Loucy (cell line): ENCODE data around the gene IGF2.

ENCODE experiments used
- H2AFZ ChIP-seq: fragments of 200-600 bp; sonication (generic); 2 replicates; pipeline ENCODE4 v1.6.0; 2016; ENCODE audit warnings: antibody characterized with exemption, mild to moderate bottlenecking, low read length, moderate library complexity
- H3F3A ChIP-seq: fragments of 200-600 bp; 2 replicates; pipeline ENCODE4 v1.6.0; 2016; ENCODE audit warnings: antibody characterized with exemption, low read depth, mild to moderate bottlenecking
- H3K27me3 ChIP-seq: fragments of 200-600 bp; sonication (generic); 2 replicates; pipeline ENCODE4 v1.6.1; 2014; ENCODE audit warnings: low read length, mild to moderate bottlenecking; ENCODE audit not compliant: insufficient read depth, poor library complexity, severe bottlenecking
- H3K36me3 ChIP-seq: fragments of 200-600 bp; sonication (generic); 2 replicates; pipeline ENCODE4 v1.6.1; 2016; ENCODE audit warnings: low read length; ENCODE audit not compliant: insufficient read depth
- H3K4me1 ChIP-seq: fragments of 200-600 bp; sonication (generic); 2 replicates; pipeline ENCODE4 v1.5.1; 2014; ENCODE audit warnings: low read length, mild to moderate bottlenecking; ENCODE audit not compliant: insufficient read depth, poor library complexity, severe bottlenecking
- H3K4me2 ChIP-seq: fragments of 200-600 bp; sonication (generic); 2 replicates; pipeline ENCODE4 v1.6.0; 2014; ENCODE audit warnings: antibody characterized with exemption, low read length, low read depth, mild to moderate bottlenecking; ENCODE audit not compliant: poor library complexity, severe bottlenecking
- H3K4me3 ChIP-seq: fragments of 200-600 bp; sonication (generic); 2 replicates; pipeline ENCODE4 v1.5.1; 2014; ENCODE audit warnings: low read length, mild to moderate bottlenecking, mixed read lengths; ENCODE audit not compliant: poor library complexity, severe bottlenecking
- H3K79me2 ChIP-seq: fragments of 200-600 bp; sonication (generic); 2 replicates; pipeline ENCODE4 v1.6.1; 2014; ENCODE audit warnings: low read length; ENCODE audit not compliant: insufficient read depth
- H3K9ac ChIP-seq: fragments of 200-600 bp; sonication (generic); 2 replicates; pipeline ENCODE4 v1.6.0; 2014; ENCODE audit warnings: mild to moderate bottlenecking, low read depth, low read length, moderate library complexity; ENCODE audit not compliant: poor library complexity, severe bottlenecking
- H3K9me2 ChIP-seq: fragments of 200-600 bp; sonication (generic); replicated peaks from 2 replicates; pipeline ENCODE4 v1.6.1; 2016; ENCODE audit warnings: low read depth, low read length, mixed read lengths
- H3K9me3 ChIP-seq: fragments of 200-600 bp; sonication (generic); 2 replicates; pipeline ENCODE4 v1.6.1; 2014; ENCODE audit warnings: mild to moderate bottlenecking, antibody characterized with exemption, low read length, low read depth; ENCODE audit not compliant: insufficient read depth
- H4K20me1 ChIP-seq: fragments of 200-600 bp; sonication (generic); 2 replicates; pipeline ENCODE4 v1.6.0; 2014; ENCODE audit warnings: antibody characterized with exemption, low read length, mild to moderate bottlenecking; ENCODE audit not compliant: insufficient read depth, poor library complexity, severe bottlenecking
- EZH2phosphoT487 ChIP-seq: fragments of 200-600 bp; IDR thresholded peaks from 2 replicates; pipeline ENCODE4 v1.6.1; 2018; ENCODE audit warnings: antibody characterized with exemption, mild to moderate bottlenecking, moderate library complexity, borderline replicate concordance
- TF ChIP-seq, protein P1 (sequence below): fragments of 200-600 bp; sonication (generic); conservative IDR thresholded peaks from 2 replicates; pipeline ENCODE4 v1.5.1; 2014; ENCODE audit warnings: mild to moderate bottlenecking, antibody characterized with exemption, low read length

Gene IGF2

DNA sequence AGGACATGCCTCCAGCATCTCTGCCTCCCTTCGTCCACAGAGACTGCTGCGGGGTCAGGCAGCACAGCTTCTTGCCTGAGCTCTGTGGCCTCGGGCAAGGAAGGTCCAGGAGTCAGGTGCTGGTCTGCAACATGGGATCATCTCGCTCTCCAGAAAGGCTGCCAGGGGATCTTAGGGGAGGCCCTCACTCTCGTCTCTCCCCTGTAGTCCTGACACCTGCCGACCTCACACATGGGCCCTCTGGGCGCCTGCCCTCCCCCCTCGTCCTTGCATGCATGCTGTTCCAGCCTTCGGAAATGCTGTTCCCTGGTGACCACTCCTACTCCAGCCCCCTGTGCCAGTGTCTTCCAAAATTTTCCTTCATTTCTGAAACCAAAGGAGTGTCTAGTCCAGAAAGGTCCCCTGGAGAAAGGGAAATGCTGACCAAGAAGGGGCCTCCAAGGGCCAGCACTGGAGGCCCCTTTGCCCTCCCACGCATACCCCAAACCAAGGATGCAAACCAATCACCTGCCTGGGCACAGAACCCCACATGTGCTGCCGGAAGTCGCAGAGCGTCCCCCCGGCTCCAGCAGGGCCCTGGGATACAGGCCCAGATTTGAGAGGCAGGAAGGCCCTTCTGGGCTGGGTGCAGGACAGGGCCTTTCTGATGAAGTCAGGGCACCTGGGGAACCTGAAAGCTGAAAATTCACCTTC, 41.0 kb downstream of the IGF2 start:
- H3K36me3 ChIP-seq, result no peaks in the 10 kb centered on the region
- TF ChIP-seq EZH2phosphoT487, result no peak
- TF ChIP-seq, protein P1, sequence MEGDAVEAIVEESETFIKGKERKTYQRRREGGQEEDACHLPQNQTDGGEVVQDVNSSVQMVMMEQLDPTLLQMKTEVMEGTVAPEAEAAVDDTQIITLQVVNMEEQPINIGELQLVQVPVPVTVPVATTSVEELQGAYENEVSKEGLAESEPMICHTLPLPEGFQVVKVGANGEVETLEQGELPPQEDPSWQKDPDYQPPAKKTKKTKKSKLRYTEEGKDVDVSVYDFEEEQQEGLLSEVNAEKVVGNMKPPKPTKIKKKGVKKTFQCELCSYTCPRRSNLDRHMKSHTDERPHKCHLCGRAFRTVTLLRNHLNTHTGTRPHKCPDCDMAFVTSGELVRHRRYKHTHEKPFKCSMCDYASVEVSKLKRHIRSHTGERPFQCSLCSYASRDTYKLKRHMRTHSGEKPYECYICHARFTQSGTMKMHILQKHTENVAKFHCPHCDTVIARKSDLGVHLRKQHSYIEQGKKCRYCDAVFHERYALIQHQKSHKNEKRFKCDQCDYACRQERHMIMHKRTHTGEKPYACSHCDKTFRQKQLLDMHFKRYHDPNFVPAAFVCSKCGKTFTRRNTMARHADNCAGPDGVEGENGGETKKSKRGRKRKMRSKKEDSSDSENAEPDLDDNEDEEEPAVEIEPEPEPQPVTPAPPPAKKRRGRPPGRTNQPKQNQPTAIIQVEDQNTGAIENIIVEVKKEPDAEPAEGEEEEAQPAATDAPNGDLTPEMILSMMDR, result no peak
- no peaks in the 10 kb centered on the region for H3F3A ChIP-seq
- H3K9ac ChIP-seq, result no peak overlapping the region
- H3K27me3 ChIP-seq, result no peaks in the 10 kb centered on the region
- no peaks in the 10 kb centered on the region for H3K9me2 ChIP-seq
- H3K4me3 ChIP-seq, result no peak overlapping the region
- no peak overlapping the region for H2AFZ ChIP-seq
- H3K4me2 ChIP-seq, result no peak overlapping the region
- H3K79me2 ChIP-seq, result no peaks in the 10 kb centered on the region
- H3K4me1 ChIP-seq, result no peaks in the 10 kb centered on the region
- H4K20me1 ChIP-seq, result no peaks in the 10 kb centered on the region
- H3K9me3 ChIP-seq, result no peaks in the 10 kb centered on the region

DNA sequence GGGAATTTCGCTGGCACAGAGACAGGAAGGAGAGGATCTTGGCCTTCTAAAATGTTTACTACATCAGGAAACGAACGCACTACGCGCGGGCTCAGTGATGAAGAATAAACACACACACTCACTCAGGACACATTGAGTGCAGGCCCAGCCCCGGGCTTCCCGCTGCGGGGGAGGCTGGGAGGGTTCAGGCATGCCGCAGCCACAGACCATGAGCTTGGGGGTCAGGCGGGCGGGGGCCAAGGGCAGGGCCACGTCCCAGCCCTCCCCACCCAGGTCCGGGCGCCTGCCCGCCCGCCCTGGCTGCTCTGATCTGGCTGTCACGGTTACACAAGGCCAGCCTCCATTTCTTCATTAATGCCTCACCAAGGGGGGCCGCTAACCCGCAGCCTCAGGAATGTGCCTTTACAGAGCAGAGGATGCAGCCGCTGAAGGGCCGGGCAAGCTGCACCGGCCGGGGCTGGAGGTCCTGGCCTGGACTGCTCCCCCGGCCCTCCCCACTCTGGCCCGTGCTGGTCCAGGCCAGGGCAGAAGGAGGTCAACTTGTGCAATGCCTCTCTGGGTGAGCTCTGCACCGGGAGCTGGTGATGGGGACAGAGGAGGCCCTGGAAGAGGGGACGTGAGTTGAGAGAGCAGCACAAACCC, 41.7 kb downstream of the IGF2 start:
- H3K9ac ChIP-seq, result no peak overlapping the region
- H3K27me3 ChIP-seq, result no peaks in the 10 kb centered on the region
- no peaks in the 10 kb centered on the region for H3K9me2 ChIP-seq
- H3K4me1 ChIP-seq, result no peaks in the 10 kb centered on the region
- H3K4me3 ChIP-seq, result no peak overlapping the region
- no peak overlapping the region for H3K4me2 ChIP-seq
- H3K36me3 ChIP-seq, result no peaks in the 10 kb centered on the region
- no peak overlapping the region for H2AFZ ChIP-seq
- TF ChIP-seq, protein P1, result no peak
- TF ChIP-seq EZH2phosphoT487, result no peak
- H3K79me2 ChIP-seq, result no peaks in the 10 kb centered on the region
- H4K20me1 ChIP-seq, result no peaks in the 10 kb centered on the region
- no peaks in the 10 kb centered on the region for H3K9me3 ChIP-seq
- H3F3A ChIP-seq, result no peaks in the 10 kb centered on the region

DNA sequence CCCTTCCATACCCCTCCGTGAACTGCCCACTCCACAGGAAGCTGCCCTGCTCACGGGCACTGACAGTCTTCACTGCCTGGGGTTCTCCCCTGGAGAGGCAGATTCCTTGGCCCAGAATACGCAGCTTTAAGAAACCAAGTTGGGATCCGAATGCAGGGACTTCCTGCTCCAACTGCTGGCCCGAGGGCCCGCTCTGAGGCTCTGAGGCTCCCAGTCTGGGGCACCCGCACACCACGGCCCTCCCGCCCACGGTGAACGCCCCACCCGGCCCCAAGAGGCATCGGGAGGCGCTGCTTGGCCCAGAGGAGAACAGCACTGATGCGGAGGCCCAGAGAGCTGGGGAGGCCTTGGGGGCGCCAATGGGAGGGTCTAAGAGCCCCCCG, 42.3 kb downstream of the IGF2 start:
- H3K9me2 ChIP-seq, result no peaks in the 10 kb centered on the region
- no peaks in the 10 kb centered on the region for H3K9me3 ChIP-seq
- no peaks in the 10 kb centered on the region for H3K27me3 ChIP-seq
- no peaks in the 10 kb centered on the region for H3K4me1 ChIP-seq
- H3K9ac ChIP-seq, result no peak overlapping the region
- H3K4me3 ChIP-seq, result no peak overlapping the region
- H3K4me2 ChIP-seq, result no peak overlapping the region
- H3F3A ChIP-seq, result no peaks in the 10 kb centered on the region
- no peak overlapping the region for H2AFZ ChIP-seq
- no peaks in the 10 kb centered on the region for H4K20me1 ChIP-seq
- TF ChIP-seq EZH2phosphoT487, result no peak
- TF ChIP-seq, protein P1, result no peak
- no peaks in the 10 kb centered on the region for H3K79me2 ChIP-seq
- no peaks in the 10 kb centered on the region for H3K36me3 ChIP-seq
